HepG2 (cell line): ENCODE data around the gene SEC14L2. TPM values are rescaled to one million over a fixed set of nuclear protein-coding genes. Genes with fewer than 3 reads are reported as not detected.

ENCODE experiments used
- ISL2 ChIP-seq: sonication (generic); formaldehyde crosslinking; IDR thresholded peaks from 2 replicates; pipeline ENCODE4 v1.5.0; 2020; ENCODE audit warnings: missing genetic modification reagents
- MZF1 ChIP-seq: sonication (generic); formaldehyde crosslinking; IDR thresholded peaks from 2 replicates; pipeline ENCODE4 v1.8.1; 2023; ENCODE audit warnings: mild to moderate bottlenecking, missing genetic modification reagents, borderline replicate concordance
- RNF2 ChIP-seq: fragments of 450-650 bp; conservative IDR thresholded peaks from 2 replicates; pipeline ENCODE4 v1.6.1; 2016; ENCODE audit warnings: low read depth
- SP1 ChIP-seq, 2 experiments: fragments of 450-650 bp in 1 of 2; sonication (generic) in 1 of 2; formaldehyde crosslinking in 1 of 2; IDR thresholded peaks; 2 replicates each; pipeline versions ENCODE4 v1.4.0 to v1.6.1; 2016 to 2020; ENCODE audit warnings: missing genetic modification reagents in 1 of 2
- STAG1 ChIP-seq: sonication (generic); formaldehyde crosslinking; IDR thresholded peaks from 2 replicates; pipeline ENCODE4 v1.4.0; 2020; ENCODE audit warnings: missing genetic modification reagents
- ZFAT ChIP-seq: sonication (generic); formaldehyde crosslinking; conservative IDR thresholded peaks from 2 replicates; pipeline ENCODE4 v1.8.1; 2023; ENCODE audit warnings: missing genetic modification reagents, inconsistent platforms
- ZNF230 ChIP-seq: sonication (generic); formaldehyde crosslinking; IDR thresholded peaks from 2 replicates; pipeline ENCODE4 v1.4.0; 2020; ENCODE audit warnings: mild to moderate bottlenecking, missing genetic modification reagents
- ZNF260 ChIP-seq: sonication (generic); formaldehyde crosslinking; IDR thresholded peaks from 2 replicates; pipeline ENCODE4 v1.4.0; 2020; ENCODE audit warnings: missing genetic modification reagents, low read depth, mild to moderate bottlenecking, borderline replicate concordance
- ZNF615 ChIP-seq: sonication (generic); formaldehyde crosslinking; IDR thresholded peaks from 2 replicates; pipeline ENCODE4 v1.5.0; 2020; ENCODE audit warnings: mild to moderate bottlenecking, missing genetic modification reagents, borderline replicate concordance
- ZNF619 ChIP-seq: sonication (generic); formaldehyde crosslinking; IDR thresholded peaks from 2 replicates; pipeline ENCODE4 v1.4.0; 2020; ENCODE audit warnings: mild to moderate bottlenecking, missing genetic modification reagents
- ZNF652 ChIP-seq: IDR thresholded peaks from 2 replicates; pipeline ENCODE4 v1.6.1; 2016; ENCODE audit warnings: low read depth, borderline replicate concordance
- polyA plus RNA-seq, 8 experiments: library from polyadenylated mRNA; depleted of rRNA in 3 of 8; stranded (reverse) in 7 of 8; unstranded in 1 of 8; fragments of >200 nt; fragmentation: Illumina TruSeq in 4 of 8; extraction: Trizol in 4 of 8; gene quantifications; 2 replicates each; pipeline versions ENCODE4 v1.2.1 to v1.2.3, GENCODE V29; 2011 to 2016; ENCODE audit warnings: low read depth in 4 of 8, missing spikeins in 1 of 8, mixed read lengths in 1 of 8; ENCODE audit not compliant: insufficient read depth in 1 of 8
- total RNA-seq, 5 experiments: library from RNA; depleted of rRNA; stranded (reverse); fragments of >200 nt; fragmentation: Illumina TruSeq; extraction: Trizol; gene quantifications; 2 replicates each; pipeline ENCODE4 v1.2.3, GENCODE V29; 2016; ENCODE audit warnings: low read depth in 1 of 5
- TF ChIP-seq, protein P1 (sequence below): sonication (generic); formaldehyde crosslinking; IDR thresholded peaks from 2 replicates; pipeline ENCODE4 v1.8.0; 2022; ENCODE audit warnings: missing genetic modification reagents, mild to moderate bottlenecking, borderline replicate concordance
- TF ChIP-seq, protein P2 (sequence below): sonication (generic); formaldehyde crosslinking; conservative IDR thresholded peaks from 2 replicates; pipeline ENCODE4 v1.4.0; 2020; ENCODE audit warnings: missing genetic modification reagents
- TF ChIP-seq, protein P3 (sequence below): sonication (generic); formaldehyde crosslinking; IDR thresholded peaks from 2 replicates; pipeline ENCODE4 v1.5.0; 2020; ENCODE audit warnings: missing genetic modification reagents, mild to moderate bottlenecking, borderline replicate concordance
- TF ChIP-seq, protein P4 (sequence below): fragments of 450-650 bp; IDR thresholded peaks from 2 replicates; pipeline ENCODE4 v1.6.1; 2016
- TF ChIP-seq, protein P5 (sequence below): sonication (generic); formaldehyde crosslinking; conservative IDR thresholded peaks from 2 replicates; pipeline ENCODE4 v1.4.0; 2020; ENCODE audit warnings: missing genetic modification reagents
- TF ChIP-seq, protein P6 (sequence below): sonication (generic); formaldehyde crosslinking; IDR thresholded peaks from 2 replicates; pipeline ENCODE4 v1.5.1; 2020; ENCODE audit warnings: mild to moderate bottlenecking, missing genetic modification reagents, borderline replicate concordance

SEC14L2 gene
- total and polyA plus RNA-seq, 2 of the 13 experiments (the other 11 are each of a cell fraction or from before 2014, with no cell fraction given) = 4.1 to 5.1 TPM

DNA sequence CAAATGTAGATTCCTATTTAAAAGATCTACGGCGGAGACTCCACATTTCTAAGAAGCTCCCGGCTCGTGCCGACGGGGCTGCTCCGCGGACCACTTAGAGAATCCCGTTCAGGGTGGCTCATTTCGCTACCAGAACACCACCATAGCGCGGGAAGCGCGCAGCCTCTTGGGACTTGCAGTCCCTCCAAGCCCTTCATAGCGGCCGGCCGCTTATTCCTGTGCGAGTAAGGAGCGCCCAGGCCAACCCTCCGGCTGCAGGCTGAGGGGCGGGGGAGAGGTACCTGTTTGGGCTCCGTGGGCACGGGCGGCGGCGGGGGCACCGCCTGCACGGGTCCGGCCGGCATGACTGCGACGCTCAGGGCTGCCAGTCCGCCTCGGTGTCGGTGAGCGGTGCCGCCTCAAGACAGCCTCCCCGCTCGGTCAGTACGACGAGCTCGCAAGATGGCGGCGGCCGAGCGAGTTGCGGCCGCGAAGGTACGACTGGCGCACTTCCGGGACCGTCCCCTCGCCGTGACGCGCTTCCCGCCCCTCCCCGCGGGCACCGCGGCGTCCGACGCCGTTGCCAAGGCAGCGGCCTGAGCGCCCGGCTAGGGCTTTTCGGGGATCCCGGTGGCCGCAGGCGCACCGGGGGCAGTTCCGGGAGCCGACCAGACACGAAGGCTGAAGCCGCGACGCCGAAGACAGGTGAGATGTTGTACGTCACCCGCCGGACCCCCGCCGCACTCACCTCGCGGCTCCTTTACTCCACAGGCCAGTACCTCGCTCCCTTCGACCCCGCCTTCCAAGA lies 40.2 kb upstream of the SEC14L2 start, which contains the start of the genes CCDC157 and SF3A1 (continued):
- TF ChIP-seq, protein P1, sequence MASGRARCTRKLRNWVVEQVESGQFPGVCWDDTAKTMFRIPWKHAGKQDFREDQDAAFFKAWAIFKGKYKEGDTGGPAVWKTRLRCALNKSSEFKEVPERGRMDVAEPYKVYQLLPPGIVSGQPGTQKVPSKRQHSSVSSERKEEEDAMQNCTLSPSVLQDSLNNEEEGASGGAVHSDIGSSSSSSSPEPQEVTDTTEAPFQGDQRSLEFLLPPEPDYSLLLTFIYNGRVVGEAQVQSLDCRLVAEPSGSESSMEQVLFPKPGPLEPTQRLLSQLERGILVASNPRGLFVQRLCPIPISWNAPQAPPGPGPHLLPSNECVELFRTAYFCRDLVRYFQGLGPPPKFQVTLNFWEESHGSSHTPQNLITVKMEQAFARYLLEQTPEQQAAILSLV (CRISPR knock-in tag) = peak; percentile 59; the same call in 1 of the 2 replicates
- TF ChIP-seq ISL2 (CRISPR knock-in tag) = peak; percentile 76
- TF ChIP-seq, protein P2, sequence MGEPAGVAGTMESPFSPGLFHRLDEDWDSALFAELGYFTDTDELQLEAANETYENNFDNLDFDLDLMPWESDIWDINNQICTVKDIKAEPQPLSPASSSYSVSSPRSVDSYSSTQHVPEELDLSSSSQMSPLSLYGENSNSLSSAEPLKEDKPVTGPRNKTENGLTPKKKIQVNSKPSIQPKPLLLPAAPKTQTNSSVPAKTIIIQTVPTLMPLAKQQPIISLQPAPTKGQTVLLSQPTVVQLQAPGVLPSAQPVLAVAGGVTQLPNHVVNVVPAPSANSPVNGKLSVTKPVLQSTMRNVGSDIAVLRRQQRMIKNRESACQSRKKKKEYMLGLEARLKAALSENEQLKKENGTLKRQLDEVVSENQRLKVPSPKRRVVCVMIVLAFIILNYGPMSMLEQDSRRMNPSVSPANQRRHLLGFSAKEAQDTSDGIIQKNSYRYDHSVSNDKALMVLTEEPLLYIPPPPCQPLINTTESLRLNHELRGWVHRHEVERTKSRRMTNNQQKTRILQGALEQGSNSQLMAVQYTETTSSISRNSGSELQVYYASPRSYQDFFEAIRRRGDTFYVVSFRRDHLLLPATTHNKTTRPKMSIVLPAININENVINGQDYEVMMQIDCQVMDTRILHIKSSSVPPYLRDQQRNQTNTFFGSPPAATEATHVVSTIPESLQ = no peak; the same call in 1 of the 2 replicates
- no peak for TF ChIP-seq ZNF260 (CRISPR knock-in tag)
- TF ChIP-seq, protein P3, sequence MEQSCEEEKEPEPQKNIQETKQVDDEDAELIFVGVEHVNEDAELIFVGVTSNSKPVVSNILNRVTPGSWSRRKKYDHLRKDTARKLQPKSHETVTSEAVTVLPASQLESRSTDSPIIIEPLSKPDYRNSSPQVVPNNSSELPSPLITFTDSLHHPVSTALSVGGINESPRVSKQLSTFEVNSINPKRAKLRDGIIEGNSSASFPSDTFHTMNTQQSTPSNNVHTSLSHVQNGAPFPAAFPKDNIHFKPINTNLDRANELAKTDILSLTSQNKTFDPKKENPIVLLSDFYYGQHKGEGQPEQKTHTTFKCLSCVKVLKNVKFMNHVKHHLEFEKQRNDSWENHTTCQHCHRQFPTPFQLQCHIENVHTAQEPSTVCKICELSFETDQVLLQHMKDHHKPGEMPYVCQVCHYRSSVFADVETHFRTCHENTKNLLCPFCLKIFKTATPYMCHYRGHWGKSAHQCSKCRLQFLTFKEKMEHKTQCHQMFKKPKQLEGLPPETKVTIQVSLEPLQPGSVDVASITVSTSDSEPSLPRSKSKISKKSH (CRISPR knock-in tag) = peak; percentile 31; the same call in 1 of the 2 replicates
- TF ChIP-seq, protein P4, sequence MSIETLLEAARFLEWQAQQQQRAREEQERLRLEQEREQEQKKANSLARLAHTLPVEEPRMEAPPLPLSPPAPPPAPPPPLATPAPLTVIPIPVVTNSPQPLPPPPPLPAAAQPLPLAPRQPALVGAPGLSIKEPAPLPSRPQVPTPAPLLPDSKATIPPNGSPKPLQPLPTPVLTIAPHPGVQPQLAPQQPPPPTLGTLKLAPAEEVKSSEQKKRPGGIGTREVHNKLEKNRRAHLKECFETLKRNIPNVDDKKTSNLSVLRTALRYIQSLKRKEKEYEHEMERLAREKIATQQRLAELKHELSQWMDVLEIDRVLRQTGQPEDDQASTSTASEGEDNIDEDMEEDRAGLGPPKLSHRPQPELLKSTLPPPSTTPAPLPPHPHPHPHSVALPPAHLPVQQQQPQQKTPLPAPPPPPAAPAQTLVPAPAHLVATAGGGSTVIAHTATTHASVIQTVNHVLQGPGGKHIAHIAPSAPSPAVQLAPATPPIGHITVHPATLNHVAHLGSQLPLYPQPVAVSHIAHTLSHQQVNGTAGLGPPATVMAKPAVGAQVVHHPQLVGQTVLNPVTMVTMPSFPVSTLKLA = peak; percentile 5; the same call in 1 of the 2 replicates
- peak; percentile 78 for TF ChIP-seq ZFAT (CRISPR knock-in tag)
- TF ChIP-seq MZF1 = no peak
- no peak for TF ChIP-seq STAG1 (CRISPR knock-in tag)
- TF ChIP-seq, protein P5, sequence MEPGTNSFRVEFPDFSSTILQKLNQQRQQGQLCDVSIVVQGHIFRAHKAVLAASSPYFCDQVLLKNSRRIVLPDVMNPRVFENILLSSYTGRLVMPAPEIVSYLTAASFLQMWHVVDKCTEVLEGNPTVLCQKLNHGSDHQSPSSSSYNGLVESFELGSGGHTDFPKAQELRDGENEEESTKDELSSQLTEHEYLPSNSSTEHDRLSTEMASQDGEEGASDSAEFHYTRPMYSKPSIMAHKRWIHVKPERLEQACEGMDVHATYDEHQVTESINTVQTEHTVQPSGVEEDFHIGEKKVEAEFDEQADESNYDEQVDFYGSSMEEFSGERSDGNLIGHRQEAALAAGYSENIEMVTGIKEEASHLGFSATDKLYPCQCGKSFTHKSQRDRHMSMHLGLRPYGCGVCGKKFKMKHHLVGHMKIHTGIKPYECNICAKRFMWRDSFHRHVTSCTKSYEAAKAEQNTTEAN (CRISPR knock-in tag) = no peak
- TF ChIP-seq, protein P6, sequence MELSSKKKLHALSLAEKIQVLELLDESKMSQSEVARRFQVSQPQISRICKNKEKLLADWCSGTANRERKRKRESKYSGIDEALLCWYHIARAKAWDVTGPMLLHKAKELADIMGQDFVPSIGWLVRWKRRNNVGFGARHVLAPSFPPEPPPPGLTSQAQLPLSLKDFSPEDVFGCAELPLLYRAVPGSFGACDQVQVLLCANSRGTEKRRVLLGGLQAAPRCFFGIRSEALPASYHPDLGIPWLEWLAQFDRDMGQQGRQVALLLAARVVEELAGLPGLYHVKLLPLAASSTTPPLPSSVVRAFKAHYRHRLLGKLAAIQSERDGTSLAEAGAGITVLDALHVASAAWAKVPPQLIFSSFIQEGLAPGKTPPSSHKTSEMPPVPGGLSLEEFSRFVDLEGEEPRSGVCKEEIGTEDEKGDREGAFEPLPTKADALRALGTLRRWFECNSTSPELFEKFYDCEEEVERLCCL (CRISPR knock-in tag) = no peak
- TF ChIP-seq ZNF619 (CRISPR knock-in tag) = peak; percentile 73
- TF ChIP-seq ZNF652 (CRISPR knock-in tag) = no peak
- no peak for TF ChIP-seq SP1 (IDR thresholded peaks at IDR 0.05)
- TF ChIP-seq SP1 (CRISPR knock-in tag; IDR thresholded peaks at IDR 0.05) = peak; percentile 58
- TF ChIP-seq ZNF230 (CRISPR knock-in tag) = no peak
- no peak for TF ChIP-seq ZNF615 (CRISPR knock-in tag)
- TF ChIP-seq RNF2 = no peak
